Heart left ventricle (tissue), 16 donors: ENCODE results near the gene TOP3B. TPM values are rescaled to one million over a fixed set of nuclear protein-coding genes. Genes with fewer than 3 reads are reported as not detected.

Experiments
- ATAC-seq, 4 donors: fragments of 200-7000 bp; cut with Tn5 transposase; one replicate each; pipeline ENCODE4 v1.9.1; 2020 to 2022; ENCODE audit warnings: moderate library complexity in 4 of 4, mild to moderate bottlenecking in 3 of 4, moderate number of reproducible peaks in 1 of 4
- DNase-seq, 5 donors: peaks; one replicate each; pipeline ENCODE4 v3.0.0-alpha.2; 2020
- H3K27ac ChIP-seq, 12 donors: fragments of 200-600 bp; sonication (generic) in 4 of 12; one replicate each; pipeline versions ENCODE4 v1.5.0 to v1.8.0; 2016 to 2022; ENCODE audit warnings: mild to moderate bottlenecking in 2 of 12
- H3K27me3 ChIP-seq, 9 donors: fragments of 200-600 bp; sonication (generic) in 2 of 9; one replicate each; pipeline versions ENCODE4 v1.5.1 to v1.8.0; 2016 to 2022; ENCODE audit warnings: mild to moderate bottlenecking in 3 of 9
- H3K36me3 ChIP-seq, 9 donors: fragments of 200-600 bp; sonication (generic) in 2 of 9; one replicate each; pipeline versions ENCODE4 v1.5.0 to v1.8.0; 2018 to 2022; ENCODE audit warnings: mild to moderate bottlenecking in 2 of 9
- H3K4me1 ChIP-seq, 12 donors: fragments of 200-600 bp; sonication (generic) in 4 of 12; one replicate each; pipeline versions ENCODE4 v1.5.0 to v1.8.0; 2016 to 2022; ENCODE audit warnings: mild to moderate bottlenecking in 3 of 12
- H3K4me3 ChIP-seq, 12 donors: fragments of 200-600 bp; sonication (generic) in 4 of 12; one replicate each; pipeline versions ENCODE4 v1.5.0 to v1.8.0; 2017 to 2022; ENCODE audit warnings: mild to moderate bottlenecking in 9 of 12, moderate library complexity in 4 of 12
- H3K9me3 ChIP-seq, 12 donors: fragments of 200-600 bp; sonication (generic) in 4 of 12; one replicate each; pipeline versions ENCODE4 v1.5.0 to v1.8.0; 2016 to 2022; ENCODE audit warnings: mild to moderate bottlenecking in 1 of 12
- CTCF ChIP-seq, 12 donors: fragments of 200-600 bp; sonication (generic) in 4 of 12; IDR thresholded peaks; one replicate each; pipeline versions ENCODE4 v1.5.0 to v1.8.0; 2018 to 2022; ENCODE audit warnings: antibody characterized with exemption in 12 of 12, mild to moderate bottlenecking in 5 of 12
- POLR2A ChIP-seq, 2 donors: fragments of 450-650 bp; IDR thresholded peaks; one replicate each; pipeline ENCODE4 v1.6.1; 2017; ENCODE audit warnings: antibody characterized with exemption in 2 of 2, mild to moderate bottlenecking in 2 of 2, moderate library complexity in 2 of 2
- WGBS, 4 donors: extraction: QIAGEN DNeasy Blood & Tissue Kit in 2 of 4; methylation state at CpG; one replicate each; pipeline versions ENCODE4 v1.1.5 to v1.1.7; 2013 to 2018; 5-methylcytosine and 5-hydroxymethylcytosine counted together
- intact Hi-C, 10 donors: fragments of 100-400 bp; cut with DNase I; formaldehyde crosslinking; loops; one replicate each; pipeline versions ENCODE4 v1.11.1 to v1.14.2; 2022
- polyA plus RNA-seq, 2 donors: library from polyadenylated mRNA; stranded (reverse); fragments of 200-250 nt; gene quantifications; one replicate each; pipeline ENCODE4 v1.2.3, GENCODE V29; 2013
- total RNA-seq, 9 donors: library from RNA; depleted of rRNA in 2 of 9; stranded (reverse); fragments of >200 nt in 2 of 9; fragmentation: NEBNext Ultra II Directional in 3 of 9; extraction: Animal tissue kit (Norgen Biotek cat#: 25700) in 3 of 9; gene quantifications; one replicate each; pipeline versions ENCODE4 v1.1.0 to v1.2.4, GENCODE V29; 2016 to 2023
- donor health status: ischemic (EF 13 %, LVEDD 7.1; RV severe dilation, severe dysfunction).
- donor health status: healthy with polysubstance abuse.
- donor health status: DM: no; HTN: yes; CAD: no.
- donor health status: DM: no; HTN: no; CAD: no.
- donor health status: ischemic (EF 25% LVEDD 6.9; RV normal size, moderate dysfunction).
- donor health status: ischemic (EF 25% LVEDD 5.7; RV mildly dilated, moderate dysfunction).
- donor health status: healthy.
- donor health status: DM: yes; HTN: yes; CAD: no.
- donor health status: ischemic (EF 35%, LVEDD 5.7; RV mildly dilated, moderate dysfunction).
- donor health status: nonischemic (EF 11% LVEDD 7.7; RV severe dilation, severe dysfunction).
- donor health status: DM: yes; HTN: yes; CAD: no.
- donor health status: PGD.
- donor health status: ischemic (EF 29% LVEDD 5.4; RV normal size, mild dysfunction).
- donor health status: nonischemic (EF 23%, LVEDD 6.1; RV moderate dilation, normal function).

The TOP3B gene
- total and polyA plus RNA-seq, 11 donors: 9.5 to 12.9 (median 11.1) TPM

GRCh38 chr22:21937041-21937820, 45.4 kb downstream of the TOP3B start:
- Histone ChIP-seq H3K4me3 (peak overlapping the region in 10 of 12 donors; percentile 43 to 67 (median 64)), H3K36me3 (peaks cover under 1 to 51% (median 38%) of the 10 kb centered on the region in 9 donors), H3K27ac (peak overlapping the region; percentile 88 to 98 (median 96)), H3K4me1 (peaks cover 31 to 71% (median 62%) of the 10 kb centered on the region in 12 donors), H3K9me3 (no peaks in the 10 kb centered on the region), H3K27me3 (no peaks in the 10 kb centered on the region)
- DNase-seq (peak in 3 of 5 donors; percentile 39 to 59 (median 55)), ATAC-seq (peak in 2 of 4 donors; percentile 1 to 19)
- TF ChIP-seq POLR2A (IDR thresholded peaks at IDR 0.05) (no peak), CTCF (IDR thresholded peaks at IDR 0.05) (no peak)
- intact Hi-C loops: loop anchor here in 8 of 10 donors (5.0 to 10.0 kb wide), 7 partner anchors 45 to 225 kb away; partner anchors contain the start of genes MAPK1 (in 2 of the 8) and TOP3B (in 1 of the 8)
- 43 to 68% (median 57%) methylated on average over 19 to 20 of the region's 20 CpGs for WGBS, 4 donors

- DNase-seq: peak in 2 of 5 donors; percentile 59 to 61
These were observed 46.3 kb downstream of the TOP3B start for GRCh38 chr22:21936151-21936775.

GRCh38 chr22:21933910-21934309, 48.7 kb downstream of the TOP3B start:
- Histone ChIP-seq H3K36me3 (peaks cover 2 to 79% (median 69%) of the 10 kb centered on the region in 9 donors), H3K4me3 (no peak overlapping the region), H3K27me3 (no peaks in the 10 kb centered on the region), H3K27ac (no peak overlapping the region), H3K9me3 (no peaks in the 10 kb centered on the region), H3K4me1 (peaks cover 9 to 38% (median 30%) of the 10 kb centered on the region in 12 donors)
- ATAC-seq: no peak
- 95 to 98% (median 96%) methylated on average over 11 to 19 of the region's 19 CpGs for WGBS, 4 donors
- DNase-seq: no peak
- intact Hi-C loops: loop anchor here in 3 of 10 donors (5.0 to 10.0 kb wide), 2 partner anchors 57 to 159 kb away; no protein-coding TSS in a partner anchor
- TF ChIP-seq POLR2A (IDR thresholded peaks at IDR 0.05): no peak
- TF ChIP-seq CTCF (IDR thresholded peaks at IDR 0.05): no peak

More at GRCh38 chr22:21936151-21936775, 46.3 kb downstream of the TOP3B start:
- no peak for TF ChIP-seq CTCF (IDR thresholded peaks at IDR 0.05)
- no peak for TF ChIP-seq POLR2A (IDR thresholded peaks at IDR 0.05)
- Histone ChIP-seq H3K4me1 (peaks cover 24 to 62% (median 53%) of the 10 kb centered on the region in 12 donors), H3K27ac (peak overlapping the region; percentile 88 to 98 (median 96)), H3K4me3 (no peak overlapping the region), H3K36me3 (peaks cover 2 to 61% (median 47%) of the 10 kb centered on the region in 9 donors), H3K9me3 (no peaks in the 10 kb centered on the region), H3K27me3 (no peaks in the 10 kb centered on the region)
- 59 to 76% (median 70%) methylated on average over 15 of the region's 15 CpGs for WGBS, 4 donors
- ATAC-seq: peak in 1 of 4 donors; percentile 5
- intact Hi-C loops: loop anchor here in 8 of 10 donors (5.0 to 10.0 kb wide), 7 partner anchors 46 to 224 kb away; partner anchors contain the start of genes MAPK1 (in 2 of the 8) and TOP3B (in 1 of the 8)
